OCI-LY1 (cell line): ENCODE data around the gene GALNT2.

Source experiments
- H2AFZ ChIP-seq: fragments of 200-600 bp; sonication (generic), shearing (Covaris generic); 2 replicates; pipeline ENCODE4 v1.6.0; 2014; ENCODE audit warnings: antibody characterized with exemption, mild to moderate bottlenecking, low read length
- H3F3A ChIP-seq: fragments of 200-600 bp; sonication (generic), shearing (Covaris generic); 2 replicates; pipeline ENCODE4 v1.6.0; 2014; ENCODE audit warnings: mild to moderate bottlenecking, antibody characterized with exemption, low read length, moderate library complexity; ENCODE audit not compliant: insufficient read depth
- H3K27ac ChIP-seq: fragments of 200-600 bp; sonication (generic); 2 replicates; pipeline ENCODE4 v1.5.1; 2014; ENCODE audit warnings: low read length, mixed run types, mild to moderate bottlenecking, low read depth; ENCODE audit not compliant: poor library complexity, severe bottlenecking
- H3K27me3 ChIP-seq: fragments of 200-600 bp; sonication (generic); 2 replicates; pipeline ENCODE4 v1.6.0; 2014; ENCODE audit warnings: antibody characterized with exemption, mild to moderate bottlenecking, low read length, moderate library complexity; ENCODE audit not compliant: insufficient read depth
- H3K36me3 ChIP-seq: fragments of 200-600 bp; sonication (generic); 2 replicates; pipeline ENCODE4 v1.6.1; 2014; ENCODE audit warnings: mild to moderate bottlenecking, antibody characterized with exemption, low read length, moderate library complexity, mixed read lengths; ENCODE audit not compliant: insufficient read depth
- H3K4me1 ChIP-seq: fragments of 200-600 bp; sonication (generic); 2 replicates; pipeline ENCODE4 v1.5.1; 2014; ENCODE audit warnings: mild to moderate bottlenecking, low read length, moderate library complexity; ENCODE audit not compliant: insufficient read depth, severe bottlenecking
- H3K4me2 ChIP-seq: fragments of 200-600 bp; sonication (generic), shearing (Covaris generic); 2 replicates; pipeline ENCODE4 v1.6.1; 2014; ENCODE audit warnings: low read length
- H3K4me3 ChIP-seq: fragments of 200-600 bp; sonication (generic); 2 replicates; pipeline ENCODE4 v1.5.1; 2014; ENCODE audit warnings: low read length, low read depth, mild to moderate bottlenecking, mixed read lengths; ENCODE audit not compliant: poor library complexity, severe bottlenecking
- H3K79me2 ChIP-seq: fragments of 200-600 bp; shearing (Covaris generic); 2 replicates; pipeline ENCODE4 v1.6.1; 2016; ENCODE audit warnings: mixed run types, low read length, mixed read lengths; ENCODE audit not compliant: insufficient read depth
- H3K9ac ChIP-seq: fragments of 200-600 bp; sonication (generic), shearing (Covaris generic); 2 replicates; pipeline ENCODE4 v1.6.1; 2014; ENCODE audit warnings: mild to moderate bottlenecking, low read length, mixed read lengths
- H3K9me2 ChIP-seq: fragments of 200-600 bp; sonication (generic), shearing (Covaris generic); 2 replicates; pipeline ENCODE4 v1.6.1; 2014; ENCODE audit warnings: low read depth, mild to moderate bottlenecking, low read length, mixed read lengths
- H3K9me3 ChIP-seq: fragments of 200-600 bp; shearing (Covaris generic); 2 replicates; pipeline ENCODE4 v1.6.1; 2014; ENCODE audit warnings: low read length, mixed read lengths
- H4K20me1 ChIP-seq: fragments of 200-600 bp; sonication (generic), shearing (Covaris generic); 2 replicates; pipeline ENCODE4 v1.6.0; 2016; ENCODE audit warnings: mild to moderate bottlenecking, low read length; ENCODE audit not compliant: insufficient read depth
- CTCF ChIP-seq: fragments of 200-600 bp; sonication (generic), shearing (Covaris generic); IDR thresholded peaks from 2 replicates; pipeline ENCODE4 v1.5.1; 2017; ENCODE audit warnings: mild to moderate bottlenecking, antibody characterized with exemption, low read length, moderate library complexity, mixed read lengths
- EZH2 ChIP-seq: fragments of 200-600 bp; sonication (generic), shearing (Covaris generic); IDR thresholded peaks from 2 replicates; pipeline ENCODE4 v1.8.0; 2017; ENCODE audit warnings: borderline replicate concordance, mixed run types, mild to moderate bottlenecking, antibody characterized with exemption, low read length, moderate library complexity, mixed read lengths

GALNT2 gene

DNA sequence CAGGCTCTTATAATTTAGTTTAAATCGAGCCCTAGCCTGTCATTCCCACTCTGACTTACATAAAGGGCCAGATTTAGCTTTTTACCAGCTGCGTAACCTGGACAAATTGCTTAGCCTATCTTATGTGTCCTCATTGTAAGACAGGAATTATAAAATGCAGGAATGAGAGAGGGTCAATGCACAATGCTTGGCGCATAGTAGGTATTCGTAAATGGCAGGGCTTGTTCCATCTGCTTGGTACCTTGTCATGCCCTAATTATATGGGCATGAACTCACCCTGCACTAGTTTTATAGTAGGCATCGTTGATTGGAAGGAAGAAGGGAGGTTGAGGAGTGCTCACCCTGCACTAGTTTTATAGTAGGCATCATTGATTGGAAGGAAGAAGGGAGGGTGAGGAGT is 108.8 kb downstream of the GALNT2 start:
- H3K9me3 ChIP-seq, result no peaks in the 10 kb centered on the region
- peaks cover 21% of the 10 kb centered on the region; the same call in 1 of the 2 replicates for H3K36me3 ChIP-seq
- H3K4me3 ChIP-seq, result no peak overlapping the region
- peaks cover 42% of the 10 kb centered on the region for H3K4me1 ChIP-seq
- TF ChIP-seq CTCF (no peak), EZH2 (no peak)
- H4K20me1 ChIP-seq, result no peaks in the 10 kb centered on the region
- H3K27ac ChIP-seq, result no peak overlapping the region
- H3K9me2 ChIP-seq, result no peaks in the 10 kb centered on the region
- H3K27me3 ChIP-seq, result no peaks in the 10 kb centered on the region
- H3K79me2 ChIP-seq, result peaks cover 6% of the 10 kb centered on the region; the same call in 1 of the 2 replicates
- H3K9ac ChIP-seq, result no peak overlapping the region
- no peak overlapping the region for H3K4me2 ChIP-seq
- H2AFZ ChIP-seq, result no peak overlapping the region
- no peaks in the 10 kb centered on the region for H3F3A ChIP-seq

DNA sequence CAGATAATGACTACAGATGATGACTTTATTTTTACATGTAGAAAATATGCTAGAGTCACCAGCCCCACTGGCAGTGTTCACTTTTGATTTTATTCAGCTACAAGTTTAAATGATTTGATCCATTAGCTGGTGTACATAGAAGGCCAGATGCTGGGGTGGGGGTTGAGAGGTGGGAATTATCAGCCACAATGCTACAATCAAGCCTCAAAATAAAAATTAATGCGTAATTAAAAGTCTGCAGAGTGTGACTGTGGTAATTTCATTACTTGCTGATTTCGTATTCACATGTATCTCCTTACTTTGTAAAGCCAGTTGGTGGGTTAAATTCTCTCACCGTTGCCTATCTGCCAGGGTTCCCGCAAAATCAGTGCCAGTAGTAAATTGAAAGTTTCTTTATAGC is 109.3 kb downstream of the GALNT2 start:
- Histone ChIP-seq H3K4me2 (no peak overlapping the region), H3F3A (no peaks in the 10 kb centered on the region), H3K4me3 (no peak overlapping the region), H3K4me1 (peaks cover 42% of the 10 kb centered on the region), H3K27ac (no peak overlapping the region), H3K9ac (no peak overlapping the region), H2AFZ (no peak overlapping the region), H3K27me3 (no peaks in the 10 kb centered on the region), H3K9me2 (no peaks in the 10 kb centered on the region), H3K79me2 (peaks cover 8% of the 10 kb centered on the region; the same call in 1 of the 2 replicates), H3K36me3 (peaks cover 26% of the 10 kb centered on the region; the same call in 1 of the 2 replicates), H4K20me1 (no peaks in the 10 kb centered on the region), H3K9me3 (no peaks in the 10 kb centered on the region)
- TF ChIP-seq CTCF (no peak), EZH2 (no peak)

GRCh38 chr1:230176871-230177411 is 109.9 kb downstream of the GALNT2 start:
- Histone ChIP-seq H3K4me2 (no peak overlapping the region), H4K20me1 (no peaks in the 10 kb centered on the region), H3K4me1 (peaks cover 42% of the 10 kb centered on the region), H3K9me2 (no peaks in the 10 kb centered on the region), H2AFZ (no peak overlapping the region), H3K27ac (no peak overlapping the region), H3K4me3 (no peak overlapping the region), H3K36me3 (peaks cover 30% of the 10 kb centered on the region; the same call in 1 of the 2 replicates), H3K79me2 (peaks cover 12% of the 10 kb centered on the region; the same call in 1 of the 2 replicates), H3K27me3 (no peaks in the 10 kb centered on the region), H3K9ac (no peak overlapping the region), H3F3A (no peaks in the 10 kb centered on the region), H3K9me3 (no peaks in the 10 kb centered on the region)
- TF ChIP-seq CTCF (no peak), EZH2 (no peak)
